OCI-LY3 (cell line): ENCODE measurements around the gene TBX19.

Experiments used
- H2AFZ ChIP-seq: fragments of 200-600, 300-600 bp; shearing (Covaris generic); 2 replicates; pipeline ENCODE4 v1.6.0; 2014; ENCODE audit warnings: antibody characterized with exemption, low read depth, low read length
- H3K27ac ChIP-seq: fragments of 200-600, 300-600 bp; sonication (generic); 2 replicates; pipeline ENCODE4 v1.5.1; 2014; ENCODE audit warnings: mild to moderate bottlenecking, low read length, moderate library complexity, mixed read lengths
- H3K27me3 ChIP-seq: fragments of 200-600, 300-600 bp; sonication (generic); 2 replicates; pipeline ENCODE4 v1.6.1; 2014; ENCODE audit warnings: low read depth, low read length, mixed read lengths
- H3K36me3 ChIP-seq: fragments of 200-600, 300-600 bp; sonication (generic); replicated peaks from 2 replicates; pipeline ENCODE3; 2014; ENCODE audit warnings: low read depth, low read length, mixed read lengths
- H3K4me1 ChIP-seq: fragments of 300-600, 200-600 bp; sonication (generic); 2 replicates; pipeline ENCODE4 v1.6.1; 2014; ENCODE audit warnings: low read length, mixed read lengths
- H3K4me2 ChIP-seq: fragments of 200-600, 300-600 bp; sonication (generic); 2 replicates; pipeline ENCODE4 v1.6.1; 2014; ENCODE audit warnings: low read length, mixed read lengths
- H3K4me3 ChIP-seq: fragments of 300-600, 200-600 bp; sonication (generic); 2 replicates; pipeline ENCODE4 v1.5.1; 2014; ENCODE audit warnings: antibody characterized with exemption, mild to moderate bottlenecking, low read length, moderate library complexity
- H3K79me2 ChIP-seq: fragments of 300-600, 200-600 bp; shearing (Covaris generic); 2 replicates; pipeline ENCODE4 v1.6.1; 2014; ENCODE audit warnings: mild to moderate bottlenecking, low read length, mixed read lengths
- H3K9ac ChIP-seq: fragments of 300-600, 200-600 bp; shearing (Covaris generic); 2 replicates; pipeline ENCODE4 v1.6.0; 2014; ENCODE audit warnings: mild to moderate bottlenecking, low read length, moderate library complexity
- H3K9me3 ChIP-seq: fragments of 200-600, 300-600 bp; shearing (Covaris generic); 2 replicates; pipeline ENCODE4 v1.6.1; 2014; ENCODE audit warnings: low read length, mixed read lengths; ENCODE audit not compliant: insufficient read depth
- H4K20me1 ChIP-seq: fragments of 200-600, 300-600 bp; sonication (generic); 2 replicates; pipeline ENCODE4 v1.6.1; 2016; ENCODE audit warnings: low read length, mixed read lengths; ENCODE audit not compliant: insufficient read depth
- EZH2phosphoT487 ChIP-seq: fragments of 200-600 bp; shearing (Covaris generic); IDR thresholded peaks from 2 replicates; pipeline ENCODE4 v1.6.1; 2018; ENCODE audit warnings: antibody characterized with exemption, mixed run types, low read depth
- TF ChIP-seq, protein P1 (sequence below): fragments of 200-600, 300-600 bp; sonication (generic); IDR thresholded peaks from 2 replicates; pipeline ENCODE4 v1.5.1; 2014; ENCODE audit warnings: antibody characterized with exemption, low read length, low read depth

Gene TBX19

DNA sequence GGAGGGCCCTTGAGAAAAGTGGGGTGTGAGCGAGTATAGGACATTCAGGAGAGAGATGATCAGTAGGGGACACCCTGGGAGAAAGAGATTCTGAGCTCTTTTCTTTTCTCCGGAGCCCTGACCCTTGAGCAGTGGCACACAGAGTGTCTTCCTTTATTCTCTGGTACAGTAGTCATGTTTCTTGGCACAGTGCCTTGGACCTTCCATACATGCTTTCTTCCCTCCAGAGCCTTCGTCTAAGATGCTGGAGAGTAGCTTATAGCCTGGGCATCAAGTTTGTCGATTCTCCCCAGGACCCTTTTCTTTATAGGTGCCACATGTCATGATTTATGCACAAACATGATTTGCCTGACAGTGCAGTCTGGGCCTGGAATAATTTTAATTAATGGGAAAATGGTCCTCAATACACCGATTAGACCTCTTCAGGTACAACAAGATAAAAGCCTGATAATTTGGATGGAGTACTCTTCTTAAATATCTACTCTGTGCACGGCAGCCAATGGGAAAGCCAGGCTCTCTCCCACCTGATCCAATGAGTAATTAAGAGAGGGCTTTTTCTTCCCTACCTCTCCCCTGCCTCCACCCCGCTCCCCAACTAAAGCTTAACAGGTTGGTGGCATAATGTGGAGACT lies at the start of gene TBX19:
Gene TBX19, plus strand, starts transcription at position 582 of the 632 bp plus-strand sequence. CDS start 214 bp downstream, outside the sequence.
- Histone ChIP-seq H3K9me3 (no peaks in the 10 kb centered on the region), H3K79me2 (no peaks in the 10 kb centered on the region), H3K27ac (no peak within 1 kb of the TSS), H4K20me1 (no peaks in the 10 kb centered on the region), H3K4me1 (no peaks in the 10 kb centered on the region), H3K4me3 (no peak within 1 kb of the TSS), H2AFZ (no peak within 1 kb of the TSS), H3K36me3 (no peaks in the 10 kb centered on the region), H3K9ac (no peak within 1 kb of the TSS), H3K4me2 (no peak within 1 kb of the TSS), H3K27me3 (no peaks in the 10 kb centered on the region)
- no peak for TF ChIP-seq EZH2phosphoT487
- TF ChIP-seq, protein P1, sequence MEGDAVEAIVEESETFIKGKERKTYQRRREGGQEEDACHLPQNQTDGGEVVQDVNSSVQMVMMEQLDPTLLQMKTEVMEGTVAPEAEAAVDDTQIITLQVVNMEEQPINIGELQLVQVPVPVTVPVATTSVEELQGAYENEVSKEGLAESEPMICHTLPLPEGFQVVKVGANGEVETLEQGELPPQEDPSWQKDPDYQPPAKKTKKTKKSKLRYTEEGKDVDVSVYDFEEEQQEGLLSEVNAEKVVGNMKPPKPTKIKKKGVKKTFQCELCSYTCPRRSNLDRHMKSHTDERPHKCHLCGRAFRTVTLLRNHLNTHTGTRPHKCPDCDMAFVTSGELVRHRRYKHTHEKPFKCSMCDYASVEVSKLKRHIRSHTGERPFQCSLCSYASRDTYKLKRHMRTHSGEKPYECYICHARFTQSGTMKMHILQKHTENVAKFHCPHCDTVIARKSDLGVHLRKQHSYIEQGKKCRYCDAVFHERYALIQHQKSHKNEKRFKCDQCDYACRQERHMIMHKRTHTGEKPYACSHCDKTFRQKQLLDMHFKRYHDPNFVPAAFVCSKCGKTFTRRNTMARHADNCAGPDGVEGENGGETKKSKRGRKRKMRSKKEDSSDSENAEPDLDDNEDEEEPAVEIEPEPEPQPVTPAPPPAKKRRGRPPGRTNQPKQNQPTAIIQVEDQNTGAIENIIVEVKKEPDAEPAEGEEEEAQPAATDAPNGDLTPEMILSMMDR, result no peak

DNA sequence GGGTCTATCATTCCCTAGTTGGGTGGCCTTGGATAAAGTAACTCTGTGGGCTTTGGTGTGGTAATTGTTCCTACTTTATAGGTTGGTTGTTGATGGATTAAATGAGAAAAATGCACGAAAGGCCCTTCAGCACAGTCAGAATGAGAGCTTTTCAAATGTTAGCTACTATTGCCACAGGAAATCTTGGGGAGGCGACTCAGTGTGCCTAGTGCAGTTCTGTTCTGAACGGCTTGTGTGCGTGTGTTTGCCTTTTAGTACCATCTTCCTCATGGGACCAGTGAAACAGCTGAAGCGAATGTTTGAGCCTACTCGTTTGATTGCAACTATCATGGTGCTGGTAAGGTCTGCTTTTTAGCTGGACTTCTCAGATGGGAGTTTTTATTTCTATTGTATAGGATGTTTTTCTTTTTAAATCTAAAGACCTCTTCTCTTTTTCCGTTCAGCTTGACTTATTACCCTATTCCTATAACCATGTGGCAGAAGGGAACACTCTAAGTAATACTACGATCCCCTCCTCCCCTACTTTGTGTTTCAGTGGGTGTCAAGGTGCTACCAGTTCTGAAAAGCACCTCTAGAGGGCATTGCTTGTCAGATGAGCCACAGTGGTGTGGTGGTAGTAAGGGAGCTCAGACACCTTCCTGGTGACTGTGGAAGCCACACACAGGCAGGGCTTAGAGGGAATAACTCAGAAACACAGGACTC lies 45.7 kb upstream of the TBX19 start:
- Histone ChIP-seq H3K4me2 (no peak overlapping the region), H3K4me1 (peaks cover 9% of the 10 kb centered on the region; the same call in 1 of the 2 replicates), H3K27ac (no peak overlapping the region), H3K79me2 (peaks cover 44% of the 10 kb centered on the region), H3K9ac (no peak overlapping the region), H4K20me1 (peaks cover 48% of the 10 kb centered on the region), H3K36me3 (peaks cover 75% of the 10 kb centered on the region), H3K9me3 (no peaks in the 10 kb centered on the region), H3K27me3 (no peaks in the 10 kb centered on the region), H3K4me3 (no peak overlapping the region), H2AFZ (no peak overlapping the region)
- TF ChIP-seq EZH2phosphoT487, result no peak
- TF ChIP-seq, protein P1, result peak; percentile 81

DNA sequence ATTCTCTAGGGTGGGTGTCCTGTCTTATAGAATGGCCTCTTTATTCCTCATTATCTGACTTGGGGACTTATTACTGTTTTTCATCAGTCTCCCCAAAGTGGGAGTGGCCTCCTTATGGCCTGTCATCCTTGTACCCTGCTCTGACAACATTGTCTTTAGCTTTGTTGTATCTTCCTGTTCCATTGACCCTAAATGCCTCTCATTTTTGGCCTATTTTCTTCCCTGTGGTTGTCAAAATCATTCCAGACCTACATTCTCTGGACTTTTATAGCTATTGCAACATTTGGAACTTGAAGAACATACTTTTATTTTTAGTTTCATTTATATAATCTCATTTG lies 45.2 kb upstream of the TBX19 start:
- no peaks in the 10 kb centered on the region for H3K27me3 ChIP-seq
- peaks cover 44% of the 10 kb centered on the region for H4K20me1 ChIP-seq
- TF ChIP-seq, protein P1, result no peak; the same call in 1 of the 2 replicates
- no peak for TF ChIP-seq EZH2phosphoT487
- no peak overlapping the region for H3K4me3 ChIP-seq
- H3K9me3 ChIP-seq, result no peaks in the 10 kb centered on the region
- H3K36me3 ChIP-seq, result peaks cover 77% of the 10 kb centered on the region
- H3K4me1 ChIP-seq, result peaks cover 9% of the 10 kb centered on the region; the same call in 1 of the 2 replicates
- no peak overlapping the region for H3K4me2 ChIP-seq
- no peak overlapping the region for H3K27ac ChIP-seq
- H3K9ac ChIP-seq, result no peak overlapping the region
- H3K79me2 ChIP-seq, result peaks cover 39% of the 10 kb centered on the region
- H2AFZ ChIP-seq, result no peak overlapping the region

DNA sequence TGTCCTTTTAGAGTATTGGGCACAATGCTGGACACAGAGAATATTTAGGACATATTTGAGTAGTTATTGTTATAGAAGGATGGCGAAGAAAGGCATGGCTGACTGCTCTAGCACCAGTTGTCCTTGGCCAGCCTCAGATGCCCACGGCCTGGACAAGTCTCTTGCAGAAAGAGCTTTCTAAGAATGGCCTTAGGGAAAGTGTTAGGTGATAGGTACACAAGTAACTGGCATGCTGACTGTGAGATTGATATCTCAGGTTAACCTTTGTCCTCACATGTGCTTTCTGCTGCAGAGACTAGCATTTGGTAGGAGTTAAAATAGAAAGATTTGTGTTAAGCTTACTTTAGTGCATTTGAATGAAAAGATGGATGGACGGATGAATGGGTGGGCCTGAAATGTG lies 44.7 kb upstream of the TBX19 start:
- Histone ChIP-seq H3K9me3 (no peaks in the 10 kb centered on the region), H4K20me1 (peaks cover 41% of the 10 kb centered on the region), H3K4me2 (no peak overlapping the region), H3K27me3 (no peaks in the 10 kb centered on the region), H3K4me1 (peaks cover 9% of the 10 kb centered on the region; the same call in 1 of the 2 replicates), H2AFZ (no peak overlapping the region), H3K79me2 (peaks cover 35% of the 10 kb centered on the region), H3K36me3 (peaks cover 77% of the 10 kb centered on the region), H3K9ac (no peak overlapping the region), H3K27ac (no peak overlapping the region), H3K4me3 (no peak overlapping the region)
- no peak for TF ChIP-seq EZH2phosphoT487
- TF ChIP-seq, protein P1, result no peak
